Measurements from ENCODE around the gene PCSK1.
"Not testable (repeated sequence)": the region's sequence is repeated elsewhere in the genome, so short reads cannot be mapped to it uniquely, and the experiment has no call there.

Gene PCSK1

DNA sequence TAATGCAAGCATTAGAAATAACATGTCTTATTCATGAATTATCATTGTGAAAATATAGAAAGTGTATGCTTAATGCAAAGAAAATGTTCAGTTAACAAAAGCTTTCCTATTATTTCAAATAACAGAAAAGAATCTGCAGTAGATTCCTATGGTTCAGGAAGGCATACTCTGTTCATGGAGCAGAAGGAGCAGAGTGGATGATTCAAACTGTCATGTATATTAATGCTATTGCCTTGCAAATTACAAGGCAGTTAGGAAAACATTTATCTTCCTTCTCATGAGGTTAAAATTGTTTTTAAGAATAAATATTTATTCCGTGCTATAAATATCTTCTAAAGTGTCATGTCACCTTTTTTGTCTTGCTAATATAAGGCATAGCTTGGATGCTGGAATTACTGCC, 47.5 kb downstream of the PCSK1 start:
- Histone ChIP-seq H3K4me3 (ENCODE audit: low read length) (no peak overlapping the region), H3K36me3 (ENCODE audit: control insufficient read depth, insufficient read depth, low read length) (no peaks in the 10 kb centered on the region), H3K9me3 (ENCODE audit: control insufficient read depth, low read length) (no peaks in the 10 kb centered on the region), H3K4me1 (ENCODE audit: control insufficient read depth, insufficient read depth, low read length) (no peaks in the 10 kb centered on the region), H3K9ac (ENCODE audit: low read length) (no peak overlapping the region), H3K27me3 (ENCODE audit: control insufficient read depth, insufficient read depth, low read length) (peaks cover 2% of the 10 kb centered on the region)

DNA sequence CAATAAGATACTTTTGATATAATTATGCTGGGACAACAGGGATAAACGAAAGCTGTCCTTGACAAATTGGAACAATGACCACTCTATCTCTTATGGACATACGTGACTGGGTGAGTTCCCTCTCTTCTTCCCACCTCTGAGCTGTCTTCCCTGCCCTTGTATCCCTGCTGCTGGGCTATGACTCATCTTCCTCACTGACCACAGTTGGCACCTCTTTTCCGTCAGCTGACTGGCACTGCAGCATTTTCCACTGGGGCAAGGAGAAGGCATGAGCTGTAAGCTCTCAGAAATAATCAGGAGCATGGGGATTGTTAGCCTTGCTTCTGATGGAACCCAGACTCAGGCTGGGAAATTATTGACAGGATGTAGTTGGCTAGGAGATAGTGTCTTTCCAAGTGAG, 48.7 kb downstream of the PCSK1 start:
- no peaks in the 10 kb centered on the region for H3K4me1 ChIP-seq (ENCODE audit: control insufficient read depth, insufficient read depth, low read length)
- no peak overlapping the region for H3K9ac ChIP-seq (ENCODE audit: low read length)
- H3K4me3 ChIP-seq (ENCODE audit: low read length), result no peak overlapping the region
- H3K36me3 ChIP-seq (ENCODE audit: control insufficient read depth, insufficient read depth, low read length), result no peaks in the 10 kb centered on the region
- no peaks in the 10 kb centered on the region for H3K9me3 ChIP-seq (ENCODE audit: control insufficient read depth, low read length)
- H3K27me3 ChIP-seq (ENCODE audit: control insufficient read depth, insufficient read depth, low read length), result peaks cover 2% of the 10 kb centered on the region

DNA sequence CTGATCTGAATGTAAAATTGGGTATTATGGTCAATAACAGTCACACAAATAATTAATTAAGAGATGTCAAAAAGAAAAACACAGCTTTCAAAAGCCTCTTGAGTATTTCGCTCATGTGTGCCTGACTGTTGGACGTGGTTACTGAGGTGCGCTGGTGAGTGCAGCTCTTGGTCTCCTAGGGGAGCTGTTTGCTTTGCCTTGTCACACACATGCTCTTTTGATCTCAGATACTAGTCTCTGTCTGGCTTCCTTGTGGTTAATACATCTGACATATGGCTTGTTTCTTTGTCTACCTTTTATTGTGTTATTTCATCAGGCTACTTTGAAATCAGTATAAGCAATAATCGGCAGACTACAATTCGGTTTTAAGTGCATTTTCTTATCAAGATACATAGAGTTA, 51.5 kb downstream of the PCSK1 start:
- no peaks in the 10 kb centered on the region for H3K9me3 ChIP-seq (ENCODE audit: control insufficient read depth, low read length)
- no peak overlapping the region for H3K9ac ChIP-seq (ENCODE audit: low read length)
- H3K27me3 ChIP-seq (ENCODE audit: control insufficient read depth, insufficient read depth, low read length), result peaks cover 2% of the 10 kb centered on the region
- H3K4me1 ChIP-seq (ENCODE audit: control insufficient read depth, insufficient read depth, low read length), result no peaks in the 10 kb centered on the region
- H3K4me3 ChIP-seq (ENCODE audit: low read length), result no peak overlapping the region
- H3K36me3 ChIP-seq (ENCODE audit: control insufficient read depth, insufficient read depth, low read length), result no peaks in the 10 kb centered on the region

DNA sequence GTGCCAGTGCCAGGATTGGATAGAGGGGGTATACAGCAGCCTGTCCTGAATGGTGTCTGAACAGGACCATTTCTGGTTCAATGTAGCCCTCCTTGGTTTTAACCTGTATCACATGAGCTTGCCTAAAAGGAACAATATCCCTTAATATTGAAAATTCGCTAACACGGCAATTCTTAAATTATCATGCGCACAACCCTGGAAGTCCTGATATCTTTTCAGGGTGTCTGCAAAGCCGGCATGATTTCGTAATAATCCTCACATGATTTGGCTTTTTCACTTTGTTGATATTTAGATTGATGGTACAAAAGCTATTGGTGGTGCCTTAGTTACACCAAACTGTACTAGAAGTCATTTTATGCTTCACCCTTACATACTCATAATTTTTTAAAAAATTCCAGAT, 53.2 kb downstream of the PCSK1 start:
- Histone ChIP-seq H3K27me3 (ENCODE audit: control insufficient read depth, insufficient read depth, low read length) (peaks cover 2% of the 10 kb centered on the region), H3K9ac (ENCODE audit: low read length) (no peak overlapping the region), H3K9me3 (ENCODE audit: control insufficient read depth, low read length) (no peaks in the 10 kb centered on the region), H3K4me1 (ENCODE audit: control insufficient read depth, insufficient read depth, low read length) (no peaks in the 10 kb centered on the region), H3K4me3 (ENCODE audit: low read length) (no peak overlapping the region), H3K36me3 (ENCODE audit: control insufficient read depth, insufficient read depth, low read length) (no peaks in the 10 kb centered on the region)

DNA sequence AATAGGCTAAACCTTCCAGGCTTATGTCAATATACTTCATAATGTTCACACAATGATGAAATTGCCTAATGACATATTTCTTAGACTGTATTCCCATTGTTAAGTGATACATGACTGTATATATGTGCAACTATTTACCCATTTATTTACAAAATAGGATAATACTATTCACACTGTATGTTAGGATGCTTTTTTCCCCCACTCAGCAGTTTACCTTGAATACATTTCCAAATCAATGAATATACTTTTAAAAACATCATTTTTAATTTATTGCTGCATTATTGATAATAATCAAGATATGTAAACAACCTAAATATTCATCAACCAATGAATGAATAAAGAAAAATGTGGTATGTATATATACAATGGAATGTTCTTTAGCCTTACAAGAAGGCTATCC, 55.5 kb downstream of the PCSK1 start:
- H3K27me3 ChIP-seq (ENCODE audit: control insufficient read depth, insufficient read depth, low read length), result no peaks in the 10 kb centered on the region
- H3K9ac ChIP-seq (ENCODE audit: low read length), result no peak overlapping the region
- no peak overlapping the region for H3K4me3 ChIP-seq (ENCODE audit: low read length)
- no peaks in the 10 kb centered on the region for H3K9me3 ChIP-seq (ENCODE audit: control insufficient read depth, low read length)
- H3K36me3 ChIP-seq (ENCODE audit: control insufficient read depth, insufficient read depth, low read length), result no peaks in the 10 kb centered on the region
- no peaks in the 10 kb centered on the region for H3K4me1 ChIP-seq (ENCODE audit: control insufficient read depth, insufficient read depth, low read length)

DNA sequence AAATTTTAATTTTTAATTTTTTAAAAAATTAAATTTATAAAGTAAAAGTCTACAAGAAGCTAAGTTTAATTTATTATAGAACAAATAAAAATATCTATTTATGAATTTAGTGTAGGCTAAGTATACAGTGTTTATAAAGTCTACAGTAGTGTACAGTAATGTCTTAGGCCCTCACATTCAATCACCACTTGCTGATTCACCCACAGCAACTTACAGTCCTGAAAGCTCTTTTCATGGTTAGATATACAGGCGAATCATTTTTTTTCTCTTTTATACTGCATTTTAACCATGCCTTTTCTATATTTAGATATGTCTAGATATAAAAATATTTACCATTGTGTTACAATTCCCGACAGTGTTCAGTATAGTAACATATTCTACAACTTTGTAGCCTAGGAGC, 55.9 kb downstream of the PCSK1 start:
- no peaks in the 10 kb centered on the region for H3K4me1 ChIP-seq (ENCODE audit: control insufficient read depth, insufficient read depth, low read length)
- no peaks in the 10 kb centered on the region for H3K27me3 ChIP-seq (ENCODE audit: control insufficient read depth, insufficient read depth, low read length)
- H3K36me3 ChIP-seq (ENCODE audit: control insufficient read depth, insufficient read depth, low read length), result no peaks in the 10 kb centered on the region
- no peaks in the 10 kb centered on the region for H3K9me3 ChIP-seq (ENCODE audit: control insufficient read depth, low read length)
- H3K4me3 ChIP-seq (ENCODE audit: low read length), result no peak overlapping the region
- no peak overlapping the region for H3K9ac ChIP-seq (ENCODE audit: low read length)

DNA sequence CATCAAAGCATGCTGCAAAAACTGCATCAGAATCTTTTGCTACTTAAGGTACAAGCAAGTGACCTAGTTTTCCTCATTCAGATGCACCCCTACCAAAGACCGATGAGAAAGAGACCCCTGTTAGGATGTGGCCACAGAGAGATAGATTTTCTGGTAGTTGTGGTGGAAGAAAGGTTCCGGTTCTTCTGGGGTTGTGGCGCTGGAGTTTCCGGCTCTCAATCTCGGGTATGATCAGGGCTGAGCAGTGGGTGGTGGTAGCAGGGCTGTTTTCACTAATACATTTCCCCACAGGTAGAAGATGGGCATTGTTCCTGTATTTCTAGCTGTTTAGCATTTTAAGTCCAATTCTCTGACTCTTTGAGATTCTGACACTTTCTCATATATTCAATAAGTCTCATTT, 58.4 kb downstream of the PCSK1 start:
- no peak overlapping the region for H3K4me3 ChIP-seq (ENCODE audit: low read length)
- no peaks in the 10 kb centered on the region for H3K4me1 ChIP-seq (ENCODE audit: control insufficient read depth, insufficient read depth, low read length)
- H3K36me3 ChIP-seq (ENCODE audit: control insufficient read depth, insufficient read depth, low read length), result no peaks in the 10 kb centered on the region
- H3K27me3 ChIP-seq (ENCODE audit: control insufficient read depth, insufficient read depth, low read length), result no peaks in the 10 kb centered on the region
- no peaks in the 10 kb centered on the region for H3K9me3 ChIP-seq (ENCODE audit: control insufficient read depth, low read length)
- H3K9ac ChIP-seq (ENCODE audit: low read length), result no peak overlapping the region

DNA sequence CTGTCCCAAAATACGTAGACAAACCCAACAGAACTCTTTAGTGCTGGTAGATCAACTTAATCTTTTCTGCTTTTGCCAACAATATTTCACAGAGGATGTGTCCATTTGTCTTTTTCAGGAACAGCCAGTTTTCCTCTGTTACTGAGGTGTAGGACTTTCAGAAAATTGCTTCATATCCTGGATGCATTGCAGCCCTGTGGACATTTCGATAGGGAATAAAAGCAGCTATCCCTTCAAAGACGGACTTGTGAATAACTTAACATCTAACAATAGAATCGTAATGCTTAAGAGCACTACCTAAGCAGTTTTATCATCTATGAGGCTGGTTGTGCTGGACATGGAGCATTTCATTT, 59.7 kb downstream of the PCSK1 start:
- no peaks in the 10 kb centered on the region for H3K36me3 ChIP-seq (ENCODE audit: control insufficient read depth, insufficient read depth, low read length)
- H3K27me3 ChIP-seq (ENCODE audit: control insufficient read depth, insufficient read depth, low read length), result no peaks in the 10 kb centered on the region
- no peak overlapping the region for H3K9ac ChIP-seq (ENCODE audit: low read length)
- H3K4me3 ChIP-seq (ENCODE audit: low read length), result no peak overlapping the region
- no peaks in the 10 kb centered on the region for H3K4me1 ChIP-seq (ENCODE audit: control insufficient read depth, insufficient read depth, low read length)
- H3K9me3 ChIP-seq (ENCODE audit: control insufficient read depth, low read length), result no peaks in the 10 kb centered on the region

DNA sequence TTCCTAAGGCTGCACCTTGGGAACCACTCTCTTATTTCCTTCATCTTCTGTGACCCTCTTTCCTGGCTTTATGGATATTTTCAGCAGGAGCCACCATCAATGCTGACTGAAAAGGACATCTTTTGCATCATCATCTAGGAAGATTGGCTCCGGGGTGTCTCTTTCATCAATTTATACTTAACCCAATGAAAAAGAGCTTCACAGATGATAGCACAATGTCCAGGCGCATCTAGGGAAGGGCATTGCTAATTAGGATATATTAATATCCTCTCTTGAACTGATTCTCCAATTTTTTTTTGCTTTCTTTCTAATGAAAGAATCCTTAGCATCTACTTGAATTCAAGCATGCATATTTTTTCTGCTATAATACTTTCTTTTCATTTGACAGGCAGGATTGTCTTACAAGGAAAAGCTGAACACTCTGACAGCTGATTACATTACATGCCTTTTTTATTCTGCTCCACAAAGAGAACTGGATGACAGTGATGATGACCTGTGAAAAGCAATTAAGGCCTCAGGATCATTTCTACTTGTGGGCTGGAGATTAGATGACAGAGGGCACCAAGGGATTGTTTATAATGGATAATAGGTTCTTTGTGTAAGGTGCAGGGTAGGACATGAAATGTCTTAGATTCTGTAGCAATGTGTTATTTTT, 60.2 kb downstream of the PCSK1 start:
- Histone ChIP-seq H3K9me3 (ENCODE audit: control insufficient read depth, low read length) (no peaks in the 10 kb centered on the region), H3K9ac (ENCODE audit: low read length) (no peak overlapping the region), H3K4me3 (ENCODE audit: low read length) (no peak overlapping the region), H3K4me1 (ENCODE audit: control insufficient read depth, insufficient read depth, low read length) (no peaks in the 10 kb centered on the region), H3K36me3 (ENCODE audit: control insufficient read depth, insufficient read depth, low read length) (no peaks in the 10 kb centered on the region), H3K27me3 (ENCODE audit: control insufficient read depth, insufficient read depth, low read length) (no peaks in the 10 kb centered on the region)

DNA sequence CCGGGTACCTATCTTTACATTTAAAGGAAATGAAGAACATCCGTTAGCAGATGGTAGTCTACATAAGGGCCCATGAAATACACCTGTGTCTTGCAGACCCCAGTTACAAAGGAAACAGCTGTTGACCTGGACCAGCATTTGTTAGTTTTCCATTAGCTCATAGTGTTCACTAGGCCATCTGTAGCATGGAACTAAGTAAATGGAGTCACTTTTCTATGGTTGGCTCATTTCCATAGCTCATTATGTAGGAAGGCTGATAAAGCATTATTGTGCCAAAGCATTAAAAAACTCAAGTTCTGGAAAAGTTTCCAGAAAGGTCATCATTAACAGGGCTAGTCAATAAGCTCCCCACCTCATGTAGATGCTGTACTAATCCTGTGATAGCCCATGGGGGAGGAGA, 62.1 kb downstream of the PCSK1 start:
- H3K36me3 ChIP-seq (ENCODE audit: control insufficient read depth, insufficient read depth, low read length), result no peaks in the 10 kb centered on the region
- H3K9ac ChIP-seq (ENCODE audit: low read length), result no peak overlapping the region
- no peak overlapping the region for H3K4me3 ChIP-seq (ENCODE audit: low read length)
- H3K27me3 ChIP-seq (ENCODE audit: control insufficient read depth, insufficient read depth, low read length), result no peaks in the 10 kb centered on the region
- no peaks in the 10 kb centered on the region for H3K9me3 ChIP-seq (ENCODE audit: control insufficient read depth, low read length)
- H3K4me1 ChIP-seq (ENCODE audit: control insufficient read depth, insufficient read depth, low read length), result no peaks in the 10 kb centered on the region

DNA sequence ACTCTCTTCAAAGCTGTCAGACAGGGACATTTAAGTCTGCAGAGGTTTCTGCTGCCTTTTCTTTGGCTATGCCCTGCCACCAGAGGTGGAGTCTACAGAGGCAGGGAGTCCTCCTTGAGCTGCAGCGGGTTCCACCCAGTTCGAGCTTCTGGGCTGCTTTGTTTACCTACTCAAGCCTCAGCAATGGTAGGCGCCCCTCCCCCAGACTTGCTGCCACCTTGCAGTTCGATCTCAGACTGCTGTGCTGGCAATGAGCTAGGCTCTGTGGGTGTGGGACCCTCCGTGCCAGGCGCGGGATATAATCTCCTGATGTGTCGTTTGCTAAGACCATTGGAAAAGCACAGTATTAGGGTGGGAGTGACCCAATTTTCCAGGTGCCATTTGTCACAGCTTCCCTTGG, 65.7 kb downstream of the PCSK1 start:
- not testable (repeated sequence) for H3K9me3 ChIP-seq (ENCODE audit: control insufficient read depth, low read length); H3K27me3 ChIP-seq (ENCODE audit: control insufficient read depth, insufficient read depth, low read length); H3K9ac ChIP-seq (ENCODE audit: low read length); H3K4me3 ChIP-seq (ENCODE audit: low read length); H3K36me3 ChIP-seq (ENCODE audit: control insufficient read depth, insufficient read depth, low read length); H3K4me1 ChIP-seq (ENCODE audit: control insufficient read depth, insufficient read depth, low read length)

DNA sequence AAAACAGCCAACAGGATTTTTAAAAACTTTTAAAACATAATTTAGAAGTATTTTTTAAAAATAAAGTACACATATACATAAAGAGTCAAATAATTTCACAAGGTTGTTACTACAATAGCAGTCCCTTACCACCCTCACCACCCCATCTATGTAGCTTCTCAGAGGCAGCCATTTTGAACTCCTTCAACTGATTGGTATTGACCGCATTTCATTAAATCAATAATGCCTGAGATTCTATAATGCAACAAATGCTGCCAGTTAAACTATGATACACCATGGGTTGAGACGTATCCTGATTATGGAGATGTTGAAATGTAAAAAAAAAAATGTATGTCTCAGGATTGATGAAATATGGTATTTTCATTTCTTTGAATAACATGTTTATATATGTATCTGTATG, 78.8 kb downstream of the PCSK1 start:
- Histone ChIP-seq H3K9me3 (ENCODE audit: control insufficient read depth, low read length) (no peaks in the 10 kb centered on the region), H3K4me3 (ENCODE audit: low read length) (no peak overlapping the region), H3K27me3 (ENCODE audit: control insufficient read depth, insufficient read depth, low read length) (no peaks in the 10 kb centered on the region), H3K4me1 (ENCODE audit: control insufficient read depth, insufficient read depth, low read length) (no peaks in the 10 kb centered on the region), H3K9ac (ENCODE audit: low read length) (no peak overlapping the region), H3K36me3 (ENCODE audit: control insufficient read depth, insufficient read depth, low read length) (no peaks in the 10 kb centered on the region)

DNA sequence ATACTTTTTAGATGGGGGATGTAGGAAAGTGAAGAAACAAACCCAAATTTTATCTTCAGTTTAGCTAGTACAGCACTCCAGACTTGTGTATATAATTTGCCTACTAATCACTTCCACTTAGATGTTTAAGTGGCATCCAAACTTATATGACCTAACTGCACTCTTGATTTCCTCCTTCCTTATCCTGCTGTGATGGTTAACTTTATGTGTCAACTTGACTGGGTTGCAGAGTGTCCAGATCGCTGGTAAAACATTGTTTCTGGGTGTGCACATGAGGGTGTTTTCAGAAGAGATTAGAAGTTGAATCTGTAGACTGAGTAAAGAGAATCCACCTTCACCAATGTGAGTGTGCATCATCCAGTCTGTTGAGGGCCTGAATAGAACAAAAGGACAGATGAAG, 79.8 kb downstream of the PCSK1 start:
- no peaks in the 10 kb centered on the region for H3K4me1 ChIP-seq (ENCODE audit: control insufficient read depth, insufficient read depth, low read length)
- no peak overlapping the region for H3K9ac ChIP-seq (ENCODE audit: low read length)
- no peaks in the 10 kb centered on the region for H3K9me3 ChIP-seq (ENCODE audit: control insufficient read depth, low read length)
- H3K27me3 ChIP-seq (ENCODE audit: control insufficient read depth, insufficient read depth, low read length), result no peaks in the 10 kb centered on the region
- H3K36me3 ChIP-seq (ENCODE audit: control insufficient read depth, insufficient read depth, low read length), result no peaks in the 10 kb centered on the region
- no peak overlapping the region for H3K4me3 ChIP-seq (ENCODE audit: low read length)

Data from mucosa of stomach (tissue), 1 donor.